Uterus (tissue), 4 donors: ENCODE measurements around the gene TNPO2. TPM values are rescaled to one million over a fixed set of nuclear protein-coding genes. Genes with fewer than 3 reads are reported as not detected.
"Not testable (repeated sequence)": the region's sequence is repeated elsewhere in the genome, so short reads cannot be mapped to it uniquely, and the experiment has no call there.

Experiments used
- DNase-seq, 2 donors: peaks; one replicate each; pipeline ENCODE4 v3.0.0-alpha.2; 2019 to 2020
- H3K27ac ChIP-seq, 2 donors: fragments of 200-600 bp; sonication (generic); 1 replicate in 1 of 2; 2 replicates in 1 of 2; pipeline ENCODE4 v1.5.1; 2016 to 2018
- H3K27me3 ChIP-seq, 2 donors: fragments of 200-600 bp; sonication (generic); one replicate each; pipeline ENCODE4 v1.5.1; 2018 to 2019; ENCODE audit warnings: control low read depth in 1 of 2
- H3K36me3 ChIP-seq, 2 donors: fragments of 200-600 bp; sonication (generic); one replicate each; pipeline ENCODE4 v1.5.1; 2019; ENCODE audit warnings: control low read depth in 1 of 2
- H3K4me1 ChIP-seq, 2 donors: fragments of 200-600 bp; sonication (generic); one replicate each; pipeline ENCODE4 v1.5.1; 2018 to 2019; ENCODE audit warnings: control low read depth in 1 of 2
- H3K4me3 ChIP-seq, 2 donors: fragments of 200-600 bp; sonication (generic); 1 replicate in 1 of 2; 2 replicates in 1 of 2; pipeline ENCODE4 v1.5.1; 2018 to 2019; ENCODE audit warnings: mild to moderate bottlenecking in 1 of 2
- H3K9me3 ChIP-seq, 2 donors: fragments of 200-600 bp; sonication (generic); one replicate each; pipeline ENCODE4 v1.5.1; 2019; ENCODE audit warnings: control low read depth in 1 of 2
- POLR2A ChIP-seq, 2 donors: fragments of 450-650 bp; IDR thresholded peaks; one replicate each; pipeline ENCODE4 v1.6.1; 2016; ENCODE audit warnings: antibody characterized with exemption in 2 of 2, mild to moderate bottlenecking in 1 of 2, moderate library complexity in 1 of 2
- intact Hi-C: fragments of 100-400 bp; cut with DNase I; formaldehyde crosslinking; loops from one replicate; pipeline ENCODE4 v1.15.1; 2023; ENCODE audit warnings: low total_unique reads
- total RNA-seq, 4 donors: library from RNA; depleted of rRNA in 3 of 4; stranded (reverse); fragments of >200 nt in 3 of 4; gene quantifications; one replicate each; pipeline versions ENCODE4 v1.1.0 to v1.2.4, GENCODE V29; 2014 to 2023
- TF ChIP-seq, protein P1 (sequence below), 4 experiments: fragments of 200-600 bp in 2 of 4; fragments of 450-650 bp in 2 of 4; sonication (generic) in 2 of 4; IDR thresholded peaks; one replicate each; pipeline ENCODE4 v1.5.1; 2016 to 2019; ENCODE audit warnings: antibody characterized with exemption in 4 of 4, mild to moderate bottlenecking in 2 of 4, moderate library complexity in 1 of 4
- donor health status: DM: yes; HTN: yes; CAD: no.

The TNPO2 gene
- total RNA-seq, 4 donors from 2014 or later, result 29.7 to 92.9 (median 71.2) TPM

DNA sequence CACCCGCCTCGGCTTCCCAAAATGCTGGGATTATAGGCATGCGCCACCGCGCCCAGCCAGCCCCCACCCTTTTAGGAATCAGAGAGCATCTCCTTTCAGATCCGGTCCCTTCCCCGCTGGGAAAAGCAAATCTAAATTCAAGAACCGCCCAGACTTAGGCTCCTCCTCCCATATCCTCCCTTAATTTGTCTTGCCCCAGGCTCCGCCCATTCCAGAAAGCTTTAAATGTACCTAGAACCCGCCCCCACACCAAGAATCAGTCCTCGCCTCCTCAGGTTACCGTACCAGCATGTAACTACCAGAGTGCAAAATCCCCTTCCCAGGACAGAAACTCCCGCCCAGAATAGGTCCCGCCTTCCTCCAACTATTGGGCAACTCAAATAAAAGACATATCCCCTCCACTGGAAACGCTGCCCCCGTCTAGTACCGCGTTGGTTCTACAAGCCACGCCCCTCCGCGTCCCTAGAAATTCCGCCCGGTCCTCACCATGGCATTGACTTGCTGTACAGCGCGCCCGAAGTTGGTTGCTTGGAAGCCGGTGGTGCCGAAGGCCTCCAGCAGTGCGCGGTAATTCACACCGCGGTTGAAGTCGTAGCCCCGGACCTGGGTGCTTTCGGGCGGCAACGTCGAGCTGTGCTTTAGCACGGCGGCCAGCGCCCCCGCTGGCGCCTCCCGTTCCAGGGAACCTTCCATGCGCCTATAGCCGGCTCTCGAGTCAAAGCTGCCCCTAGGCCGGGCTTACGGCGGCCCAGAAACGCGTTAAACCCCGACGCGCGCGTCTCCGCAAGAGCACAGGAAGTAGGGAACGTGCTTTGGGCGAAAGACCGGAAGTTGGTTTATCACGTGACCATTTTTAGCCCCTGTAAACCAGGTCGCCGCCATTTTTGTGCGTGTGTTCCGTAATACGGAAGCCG, 42.4 kb downstream of the TNPO2 start, which contains the start of gene DHPS:
DHPS (minus strand) TSS at position 807 of the 914 bp plus-strand sequence; CDS start at position 693, 114 bp downstream.
- TF ChIP-seq, protein P1, sequence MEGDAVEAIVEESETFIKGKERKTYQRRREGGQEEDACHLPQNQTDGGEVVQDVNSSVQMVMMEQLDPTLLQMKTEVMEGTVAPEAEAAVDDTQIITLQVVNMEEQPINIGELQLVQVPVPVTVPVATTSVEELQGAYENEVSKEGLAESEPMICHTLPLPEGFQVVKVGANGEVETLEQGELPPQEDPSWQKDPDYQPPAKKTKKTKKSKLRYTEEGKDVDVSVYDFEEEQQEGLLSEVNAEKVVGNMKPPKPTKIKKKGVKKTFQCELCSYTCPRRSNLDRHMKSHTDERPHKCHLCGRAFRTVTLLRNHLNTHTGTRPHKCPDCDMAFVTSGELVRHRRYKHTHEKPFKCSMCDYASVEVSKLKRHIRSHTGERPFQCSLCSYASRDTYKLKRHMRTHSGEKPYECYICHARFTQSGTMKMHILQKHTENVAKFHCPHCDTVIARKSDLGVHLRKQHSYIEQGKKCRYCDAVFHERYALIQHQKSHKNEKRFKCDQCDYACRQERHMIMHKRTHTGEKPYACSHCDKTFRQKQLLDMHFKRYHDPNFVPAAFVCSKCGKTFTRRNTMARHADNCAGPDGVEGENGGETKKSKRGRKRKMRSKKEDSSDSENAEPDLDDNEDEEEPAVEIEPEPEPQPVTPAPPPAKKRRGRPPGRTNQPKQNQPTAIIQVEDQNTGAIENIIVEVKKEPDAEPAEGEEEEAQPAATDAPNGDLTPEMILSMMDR (IDR thresholded peaks at IDR 0.05), result peak in 1 of 4 experiments; percentile 19
- peak; percentile 15 to 53 for TF ChIP-seq POLR2A (IDR thresholded peaks at IDR 0.05)
- Histone ChIP-seq H3K4me1 (no peaks in the 10 kb centered on the region), H3K36me3 (no peaks in the 10 kb centered on the region), H3K4me3 (peak within 1 kb of the TSS; percentile 93 to 96), H3K27me3 (no peaks in the 10 kb centered on the region), H3K9me3 (no peaks in the 10 kb centered on the region), H3K27ac (peak within 1 kb of the TSS; percentile 88 to 98)
- DNase-seq, result peak; percentile 89 to 96
- intact Hi-C loops, result no loop called here

DNA sequence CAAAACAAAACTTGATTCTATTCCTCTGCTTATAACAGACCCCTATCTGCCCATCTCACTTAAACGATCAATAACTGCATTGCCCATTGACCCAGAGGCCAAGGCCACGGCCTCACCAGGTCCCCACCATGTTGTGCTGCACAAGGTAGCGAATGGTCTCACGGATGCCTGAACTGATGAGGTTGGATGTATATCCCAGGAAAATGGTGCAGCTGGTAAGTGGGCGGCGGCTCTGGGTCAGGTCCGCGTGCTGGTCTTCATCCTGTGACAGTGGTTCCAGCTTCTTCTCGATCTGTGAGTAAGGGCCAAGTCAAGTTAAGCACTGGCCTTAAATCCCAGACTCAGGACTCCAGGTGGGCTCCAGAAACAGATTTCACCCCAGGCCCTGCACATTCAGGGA, 43.7 kb downstream of the TNPO2 start:
- TF ChIP-seq, protein P1 (IDR thresholded peaks at IDR 0.05), result no peak
- TF ChIP-seq POLR2A (IDR thresholded peaks at IDR 0.05), result no peak
- Histone ChIP-seq H3K27ac (no peak overlapping the region), H3K4me1 (no peaks in the 10 kb centered on the region), H3K36me3 (no peaks in the 10 kb centered on the region), H3K4me3 (no peak overlapping the region), H3K27me3 (no peaks in the 10 kb centered on the region), H3K9me3 (no peaks in the 10 kb centered on the region)
- DNase-seq, result no peak
- intact Hi-C loops, result no loop called here

DNA sequence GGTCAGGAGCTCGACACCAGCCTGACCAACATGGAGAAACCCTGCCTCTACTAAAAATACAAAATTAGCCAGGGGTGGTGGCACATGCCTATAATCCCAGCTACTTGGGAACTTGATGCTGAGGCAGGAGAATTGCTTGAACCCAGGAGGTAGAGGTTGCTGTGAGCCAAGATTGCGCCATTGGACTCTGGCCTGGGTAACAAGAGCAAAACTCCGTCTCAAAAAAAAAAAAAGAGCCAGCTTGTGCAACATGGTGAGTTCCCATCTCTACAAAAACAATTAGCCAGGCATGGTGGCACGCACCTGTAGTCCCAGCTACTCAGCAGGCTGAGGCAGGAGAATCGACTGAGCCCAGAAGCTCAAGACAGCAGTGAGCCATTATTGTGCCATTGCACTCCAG, 45.7 kb downstream of the TNPO2 start:
- H3K4me1 ChIP-seq, H3K9me3 ChIP-seq, H3K36me3 ChIP-seq, H3K4me3 ChIP-seq, H3K27ac ChIP-seq, DNase-seq, intact Hi-C loops, H3K27me3 ChIP-seq: not testable (repeated sequence)

DNA sequence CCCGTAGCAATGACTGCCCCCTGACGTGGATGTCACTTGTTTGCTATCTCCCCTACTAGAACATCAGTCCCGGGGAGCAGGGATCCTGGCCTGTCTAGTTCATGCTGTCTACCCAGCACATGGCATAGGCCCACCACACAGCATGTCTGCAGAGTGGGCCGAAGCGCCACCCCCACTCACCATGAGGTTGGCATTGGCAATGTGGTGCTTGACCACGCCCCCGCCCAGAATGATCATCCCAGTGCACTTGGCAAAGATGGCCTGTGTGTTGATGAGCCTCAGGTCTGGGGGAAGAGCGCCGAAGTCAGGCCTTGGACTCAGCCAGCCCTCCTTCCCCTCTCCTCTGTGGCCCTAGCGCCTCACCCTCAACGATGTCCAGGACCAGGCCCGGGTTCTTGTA, 46.8 kb downstream of the TNPO2 start:
- H3K9me3 ChIP-seq, result no peaks in the 10 kb centered on the region
- intact Hi-C loops, result no loop called here
- DNase-seq, result no peak
- H3K27me3 ChIP-seq, result no peaks in the 10 kb centered on the region
- H3K27ac ChIP-seq, result no peak overlapping the region
- no peak for TF ChIP-seq POLR2A (IDR thresholded peaks at IDR 0.05)
- TF ChIP-seq, protein P1 (IDR thresholded peaks at IDR 0.05), result no peak
- H3K36me3 ChIP-seq, result no peaks in the 10 kb centered on the region
- H3K4me1 ChIP-seq, result no peaks in the 10 kb centered on the region
- H3K4me3 ChIP-seq, result no peak overlapping the region

DNA sequence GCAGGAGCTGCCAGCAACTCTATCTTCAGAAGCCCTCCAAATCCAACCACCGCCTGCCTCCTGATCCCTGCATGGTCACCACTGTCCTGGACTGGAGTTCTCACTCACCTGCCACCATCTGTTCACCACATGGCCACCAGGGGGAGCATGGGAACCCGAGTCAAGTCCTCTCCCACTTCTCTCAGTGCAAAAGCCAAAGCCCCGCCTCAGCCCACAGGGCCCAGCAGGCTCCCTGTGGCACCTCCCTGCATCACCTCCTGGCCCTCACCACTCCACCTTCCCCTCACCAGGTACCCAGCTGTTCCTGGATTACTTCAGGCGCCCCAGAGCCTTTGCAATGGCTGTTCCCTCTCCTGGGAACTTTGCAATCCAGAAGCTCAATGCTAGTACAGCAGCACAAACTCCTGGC, 47.3 kb downstream of the TNPO2 start:
- Histone ChIP-seq H3K4me3 (no peak overlapping the region), H3K9me3 (no peaks in the 10 kb centered on the region), H3K4me1 (no peaks in the 10 kb centered on the region), H3K27ac (no peak overlapping the region), H3K27me3 (no peaks in the 10 kb centered on the region), H3K36me3 (no peaks in the 10 kb centered on the region)
- intact Hi-C loops, result no loop called here
- DNase-seq, result peak; percentile 74 to 78
- TF ChIP-seq, protein P1 (IDR thresholded peaks at IDR 0.05), result peak; percentile 69 to 73 (median 72)
- no peak for TF ChIP-seq POLR2A (IDR thresholded peaks at IDR 0.05)
